Measurements from ENCODE around the gene SMAD6. TPM values are rescaled to one million over a fixed set of nuclear protein-coding genes. Genes with fewer than 3 reads are reported as not detected.

The SMAD6 gene
- total and polyA plus RNA-seq, 2 of the 4 experiments (the other 2 are of a cell fraction), result 4.8 to 8.5 TPM

GRCh38 chr15:66798426-66799061 is 96.5 kb downstream of the SMAD6 start:
- Histone ChIP-seq H2AK5ac (ENCODE audit: low read depth, low read length) (peak overlapping the region; percentile 99), H3K4ac (ENCODE audit: low read depth, low read length) (peak overlapping the region; percentile 98), H2AFZ (replicated peaks; ENCODE audit: low read length, poor library complexity) (peak overlapping the region; percentile 88), H3K79me1 (ENCODE audit: low read depth in 1 of 2, low read length in 2 of 2) (peaks cover 0 to 9% of the 10 kb centered on the region in 2 experiments; a peak in 2 of 4 replicates), H3K23ac (ENCODE audit: low read depth, low read length) (peak overlapping the region; percentile 75), H3K9ac (ENCODE audit: low read depth, low read length) (peak overlapping the region; percentile 60; the same call in 1 of the 2 replicates), H3K9me3 (ENCODE audit: control insufficient read depth, insufficient read depth, low read length) (no peaks in the 10 kb centered on the region), H4K8ac (ENCODE audit: low read depth in 2 of 2, low read length in 2 of 2) (peak overlapping the region; percentile 86 to 98; a peak in 3 of 4 replicates), H3K4me3 (ENCODE audit: insufficient read depth, low read depth, low read length) (no peak overlapping the region), H3K36me3 (ENCODE audit: control insufficient read depth, insufficient read depth, low read length) (no peaks in the 10 kb centered on the region), H3K14ac (replicated peaks; ENCODE audit: low read depth, low read length) (peak overlapping the region; percentile 96), H3K4me2 (ENCODE audit: low read depth, low read length) (peak overlapping the region; percentile 32; the same call in 1 of the 2 replicates), H3K4me1 (ENCODE audit: control insufficient read depth, insufficient read depth, low read length) (peaks cover 28% of the 10 kb centered on the region), H2BK5ac (ENCODE audit: low read depth, low read length, poor library complexity, severe bottlenecking) (peak overlapping the region; percentile 90), H3K27me3 (ENCODE audit: control insufficient read depth, insufficient read depth, low read length) (no peaks in the 10 kb centered on the region), H3K9me1 (ENCODE audit: insufficient read depth, low read length) (peaks cover 28% of the 10 kb centered on the region), H4K20me1 (ENCODE audit: insufficient read depth, low read length) (no peaks in the 10 kb centered on the region), H2BK120ac (ENCODE audit: low read depth, low read length) (peak overlapping the region; percentile 99), H3K56ac (ENCODE audit: extremely low read depth, insufficient read depth, low read length) (peak overlapping the region; percentile 20; the same call in 1 of the 2 replicates), H4K5ac (ENCODE audit: low read depth, low read length) (peak overlapping the region; percentile 98), H3K27ac (ENCODE audit: insufficient read depth, low read length) (peak overlapping the region; percentile 96), H4K91ac (ENCODE audit: insufficient read depth, low read depth, low read length) (peak overlapping the region; percentile 98), H2BK20ac (ENCODE audit: low read depth, low read length) (peak overlapping the region; percentile 95), H3K18ac (ENCODE audit: low read depth, low read length) (peak overlapping the region; percentile 97), H2BK15ac (ENCODE audit: low read depth, low read length) (peak overlapping the region; percentile 99), H2AK9ac (replicated peaks; ENCODE audit: low read depth, low read length, poor library complexity) (peak overlapping the region; percentile 93)
- in situ Hi-C loops (cut with MboI; ENCODE audit: low sequenced_read_pairs) (no loop called here), dilution Hi-C loops (cut with HindIII; ENCODE audit: low sequenced_read_pairs, unreplicated experiment) (no loop called here), intact Hi-C loops (cut with micrococcal nuclease) (no loop called here)
- POLR2A ChIA-PET (ENCODE audit: unreplicated experiment), result no interaction called here
- ATAC-seq (ENCODE audit: low read depth) (peak; percentile 45), DNase-seq (peak; percentile 87)
- BruUV-seq (replicated peaks), result no TSS peak
- TF ChIP-seq, protein P1, sequence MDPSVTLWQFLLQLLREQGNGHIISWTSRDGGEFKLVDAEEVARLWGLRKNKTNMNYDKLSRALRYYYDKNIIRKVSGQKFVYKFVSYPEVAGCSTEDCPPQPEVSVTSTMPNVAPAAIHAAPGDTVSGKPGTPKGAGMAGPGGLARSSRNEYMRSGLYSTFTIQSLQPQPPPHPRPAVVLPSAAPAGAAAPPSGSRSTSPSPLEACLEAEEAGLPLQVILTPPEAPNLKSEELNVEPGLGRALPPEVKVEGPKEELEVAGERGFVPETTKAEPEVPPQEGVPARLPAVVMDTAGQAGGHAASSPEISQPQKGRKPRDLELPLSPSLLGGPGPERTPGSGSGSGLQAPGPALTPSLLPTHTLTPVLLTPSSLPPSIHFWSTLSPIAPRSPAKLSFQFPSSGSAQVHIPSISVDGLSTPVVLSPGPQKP (IDR thresholded peaks at IDR 0.05; ENCODE audit: borderline replicate concordance, low read depth, low read length), result no peak
- peak; percentile 79; the same call in 1 of the 2 replicates for TF ChIP-seq MAZ (IDR thresholded peaks at IDR 0.05; ENCODE audit: borderline replicate concordance, low read depth, low read length)
- WGBS, 2 experiments (ENCODE audit: extremely low coverage in 2 of 2, insufficient read length in 1 of 2), result 95% methylated on average over 4 of the region's 10 CpGs; no CpG with 5 or more reads in 1 of the 2 experiments
- CTCF ChIA-PET, result interaction anchor here (1.1 to 1.8 kb wide), 2 partner anchors 10 to 19 kb away, joined by 4 to 5 read pairs; no protein-coding TSS in a partner anchor

All from IMR-90 (cell line).